HepG2 (cell line): Measurements from ENCODE around the gene RPAP2. TPM values are rescaled to one million over a fixed set of nuclear protein-coding genes. Genes with fewer than 3 reads are reported as not detected.

Source experiments
- CCDC6 ChIP-seq: sonication (generic); formaldehyde crosslinking; IDR thresholded peaks from 2 replicates; pipeline ENCODE4 v1.8.1; 2022; ENCODE audit warnings: mild to moderate bottlenecking, missing genetic modification reagents, moderate library complexity
- DNMT3B ChIP-seq: conservative IDR thresholded peaks from 2 replicates; pipeline ENCODE4 v1.6.1; 2016; ENCODE audit warnings: missing biosample characterization, control low read depth
- ELF1 ChIP-seq: sonication (generic); formaldehyde crosslinking; IDR thresholded peaks from 2 replicates; pipeline ENCODE4 v1.4.0; 2020; ENCODE audit warnings: missing genetic modification reagents
- FOXC1 ChIP-seq: sonication (generic); formaldehyde crosslinking; IDR thresholded peaks from 2 replicates; pipeline ENCODE4 v1.8.0; 2022; ENCODE audit warnings: mild to moderate bottlenecking, missing genetic modification reagents, borderline replicate concordance
- NKX3-1 ChIP-seq: sonication (generic); formaldehyde crosslinking; IDR thresholded peaks from 2 replicates; pipeline ENCODE4 v1.5.0; 2020; ENCODE audit warnings: missing genetic modification reagents
- RNF2 ChIP-seq: fragments of 450-650 bp; conservative IDR thresholded peaks from 2 replicates; pipeline ENCODE4 v1.6.1; 2016; ENCODE audit warnings: low read depth
- SIN3B ChIP-seq: fragments of 150-350 bp; IDR thresholded peaks from 2 replicates; pipeline ENCODE4 v1.6.1; 2014; ENCODE audit warnings: low read length
- TCF7 ChIP-seq: sonication (generic); IDR thresholded peaks from 2 replicates; pipeline ENCODE4 v1.6.1; 2016; ENCODE audit warnings: antibody characterized with exemption, low read depth
- ZBTB7A ChIP-seq: sonication (generic); formaldehyde crosslinking; IDR thresholded peaks from 2 replicates; pipeline ENCODE4 v1.8.0; 2022; ENCODE audit warnings: mild to moderate bottlenecking, missing genetic modification reagents
- ZFP36 ChIP-seq: fragments of 150-350 bp; IDR thresholded peaks from 2 replicates; pipeline ENCODE4 v1.6.1; 2018; ENCODE audit warnings: borderline replicate concordance, low read length, low read depth; ENCODE audit not compliant: partially characterized antibody
- ZKSCAN8 ChIP-seq: IDR thresholded peaks from 2 replicates; pipeline ENCODE4 v1.6.1; 2016; ENCODE audit warnings: borderline replicate concordance, missing genetic modification reagents, missing compliant biosample characterization
- ZNF550 ChIP-seq: sonication (generic); formaldehyde crosslinking; IDR thresholded peaks from 2 replicates; pipeline ENCODE4 v1.4.0; 2020; ENCODE audit warnings: mild to moderate bottlenecking, missing genetic modification reagents, borderline replicate concordance
- ZNF563 ChIP-seq: sonication (generic); formaldehyde crosslinking; IDR thresholded peaks from 2 replicates; pipeline ENCODE4 v1.8.0; 2022; ENCODE audit warnings: mild to moderate bottlenecking, moderate library complexity, missing genetic modification reagents
- ZNF607 ChIP-seq: sonication (generic); formaldehyde crosslinking; IDR thresholded peaks from 2 replicates; pipeline ENCODE4 v1.5.1; 2020; ENCODE audit warnings: missing genetic modification reagents, mild to moderate bottlenecking, borderline replicate concordance
- ZNF749 ChIP-seq: sonication (generic); formaldehyde crosslinking; IDR thresholded peaks from 2 replicates; pipeline ENCODE4 v1.8.0; 2022; ENCODE audit warnings: mild to moderate bottlenecking, missing genetic modification reagents, moderate library complexity, borderline replicate concordance
- ZNF841 ChIP-seq: sonication (generic); formaldehyde crosslinking; IDR thresholded peaks from 2 replicates; pipeline ENCODE4 v1.8.1; 2023; ENCODE audit warnings: missing genetic modification reagents, borderline replicate concordance
- polyA plus RNA-seq, 8 experiments: library from polyadenylated mRNA; depleted of rRNA in 3 of 8; stranded (reverse) in 7 of 8; unstranded in 1 of 8; fragments of >200 nt; fragmentation: Illumina TruSeq in 4 of 8; extraction: Trizol in 4 of 8; gene quantifications; 2 replicates each; pipeline versions ENCODE4 v1.2.1 to v1.2.3, GENCODE V29; 2011 to 2016; ENCODE audit warnings: low read depth in 4 of 8, missing spikeins in 1 of 8, mixed read lengths in 1 of 8; ENCODE audit not compliant: insufficient read depth in 1 of 8
- total RNA-seq, 5 experiments: library from RNA; depleted of rRNA; stranded (reverse); fragments of >200 nt; fragmentation: Illumina TruSeq; extraction: Trizol; gene quantifications; 2 replicates each; pipeline ENCODE4 v1.2.3, GENCODE V29; 2016; ENCODE audit warnings: low read depth in 1 of 5
- TF ChIP-seq, protein P1 (sequence below): sonication (generic); formaldehyde crosslinking; IDR thresholded peaks from 2 replicates; pipeline ENCODE4 v1.5.0; 2020; ENCODE audit warnings: missing genetic modification reagents
- TF ChIP-seq, protein P2 (sequence below): sonication (generic); formaldehyde crosslinking; conservative IDR thresholded peaks from 2 replicates; pipeline ENCODE4 v1.8.0; 2022; ENCODE audit warnings: missing genetic modification reagents
- TF ChIP-seq, protein P3 (sequence below): sonication (generic); formaldehyde crosslinking; IDR thresholded peaks from 2 replicates; pipeline ENCODE4 v1.4.0; 2020; ENCODE audit warnings: mild to moderate bottlenecking, missing genetic modification reagents
- TF ChIP-seq, protein P4 (sequence below): IDR thresholded peaks from 2 replicates; pipeline ENCODE4 v1.6.1; 2016; ENCODE audit warnings: missing biosample characterization, missing genetic modification reagents, low read depth
- TF ChIP-seq, protein P5 (sequence below): IDR thresholded peaks from 2 replicates; pipeline ENCODE4 v1.6.1; 2016; ENCODE audit warnings: missing compliant biosample characterization, missing genetic modification reagents, borderline replicate concordance
- TF ChIP-seq, protein P6 (sequence below): IDR thresholded peaks from 2 replicates; pipeline ENCODE4 v1.6.1; 2016; ENCODE audit warnings: low read depth, control low read depth

RPAP2 gene
- total and polyA plus RNA-seq, 2 of the 13 experiments (the other 11 are each of a cell fraction or from before 2014, with no cell fraction given), result 10.0 to 34.8 TPM

DNA sequence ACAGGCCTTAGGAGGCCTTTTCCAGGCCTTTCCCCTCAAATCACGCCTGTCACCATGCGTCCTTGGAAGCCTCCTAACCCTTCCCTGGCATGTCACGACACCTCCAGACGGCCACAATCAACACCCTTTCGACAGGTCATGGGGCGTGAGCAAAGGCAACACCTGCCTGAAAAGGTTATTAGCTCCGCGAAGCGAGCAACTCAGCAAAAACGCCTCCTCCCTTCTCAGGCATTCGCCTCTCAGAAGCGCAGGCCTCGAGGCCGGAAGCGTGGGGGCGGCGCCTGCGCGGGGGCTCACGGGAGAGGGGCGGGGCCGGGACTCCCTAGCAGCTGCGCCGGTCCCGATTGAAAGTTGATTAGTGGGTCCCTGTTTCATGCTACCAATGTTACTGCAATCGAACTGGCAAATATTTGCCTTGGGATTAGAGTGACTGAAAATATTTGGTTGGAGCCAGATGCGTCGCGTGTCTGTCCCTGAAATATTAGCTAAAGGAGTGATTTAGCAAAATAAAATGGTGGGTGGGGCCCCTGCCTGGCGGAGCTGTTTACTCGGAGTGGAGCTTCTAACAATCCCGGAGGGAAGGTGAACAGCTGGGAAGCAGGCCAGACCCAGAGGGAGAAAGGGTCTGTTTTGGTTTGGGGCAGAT is 143.0 kb downstream of the RPAP2 start (continued):
- TF ChIP-seq ZNF841 (CRISPR knock-in tag), result 0 out of 2 replicates have a peak, but pooled peaks have one; percentile 29
- no peak; the same call in 1 of the 2 replicates for TF ChIP-seq ZKSCAN8 (CRISPR knock-in tag)
- TF ChIP-seq, protein P1, sequence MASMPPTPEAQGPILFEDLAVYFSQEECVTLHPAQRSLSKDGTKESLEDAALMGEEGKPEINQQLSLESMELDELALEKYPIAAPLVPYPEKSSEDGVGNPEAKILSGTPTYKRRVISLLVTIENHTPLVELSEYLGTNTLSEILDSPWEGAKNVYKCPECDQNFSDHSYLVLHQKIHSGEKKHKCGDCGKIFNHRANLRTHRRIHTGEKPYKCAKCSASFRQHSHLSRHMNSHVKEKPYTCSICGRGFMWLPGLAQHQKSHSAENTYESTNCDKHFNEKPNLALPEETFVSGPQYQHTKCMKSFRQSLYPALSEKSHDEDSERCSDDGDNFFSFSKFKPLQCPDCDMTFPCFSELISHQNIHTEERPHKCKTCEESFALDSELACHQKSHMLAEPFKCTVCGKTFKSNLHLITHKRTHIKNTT, result no peak
- peak; percentile 91 for TF ChIP-seq ELF1 (CRISPR knock-in tag)
- TF ChIP-seq, protein P2, sequence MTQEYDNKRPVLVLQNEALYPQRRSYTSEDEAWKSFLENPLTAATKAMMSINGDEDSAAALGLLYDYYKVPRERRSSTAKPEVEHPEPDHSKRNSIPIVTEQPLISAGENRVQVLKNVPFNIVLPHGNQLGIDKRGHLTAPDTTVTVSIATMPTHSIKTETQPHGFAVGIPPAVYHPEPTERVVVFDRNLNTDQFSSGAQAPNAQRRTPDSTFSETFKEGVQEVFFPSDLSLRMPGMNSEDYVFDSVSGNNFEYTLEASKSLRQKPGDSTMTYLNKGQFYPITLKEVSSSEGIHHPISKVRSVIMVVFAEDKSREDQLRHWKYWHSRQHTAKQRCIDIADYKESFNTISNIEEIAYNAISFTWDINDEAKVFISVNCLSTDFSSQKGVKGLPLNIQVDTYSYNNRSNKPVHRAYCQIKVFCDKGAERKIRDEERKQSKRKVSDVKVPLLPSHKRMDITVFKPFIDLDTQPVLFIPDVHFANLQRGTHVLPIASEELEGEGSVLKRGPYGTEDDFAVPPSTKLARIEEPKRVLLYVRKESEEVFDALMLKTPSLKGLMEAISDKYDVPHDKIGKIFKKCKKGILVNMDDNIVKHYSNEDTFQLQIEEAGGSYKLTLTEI (CRISPR knock-in tag), result no peak
- TF ChIP-seq RNF2, result peak; percentile 93
- TF ChIP-seq ZNF749 (CRISPR knock-in tag), result peak; percentile 67; the same call in 1 of the 2 replicates
- TF ChIP-seq, protein P3, sequence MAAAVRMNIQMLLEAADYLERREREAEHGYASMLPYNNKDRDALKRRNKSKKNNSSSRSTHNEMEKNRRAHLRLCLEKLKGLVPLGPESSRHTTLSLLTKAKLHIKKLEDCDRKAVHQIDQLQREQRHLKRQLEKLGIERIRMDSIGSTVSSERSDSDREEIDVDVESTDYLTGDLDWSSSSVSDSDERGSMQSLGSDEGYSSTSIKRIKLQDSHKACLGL, result no peak; the same call in 1 of the 2 replicates
- no peak for TF ChIP-seq SIN3B
- TF ChIP-seq ZBTB7A, result peak; percentile 69; the same call in 1 of the 2 replicates
- peak; percentile 57 for TF ChIP-seq TCF7
- TF ChIP-seq ZNF550 (CRISPR knock-in tag), result no peak
- peak; percentile 62; the same call in 1 of the 2 replicates for TF ChIP-seq ZNF563 (CRISPR knock-in tag)
- no peak for TF ChIP-seq ZFP36
- TF ChIP-seq, protein P4, sequence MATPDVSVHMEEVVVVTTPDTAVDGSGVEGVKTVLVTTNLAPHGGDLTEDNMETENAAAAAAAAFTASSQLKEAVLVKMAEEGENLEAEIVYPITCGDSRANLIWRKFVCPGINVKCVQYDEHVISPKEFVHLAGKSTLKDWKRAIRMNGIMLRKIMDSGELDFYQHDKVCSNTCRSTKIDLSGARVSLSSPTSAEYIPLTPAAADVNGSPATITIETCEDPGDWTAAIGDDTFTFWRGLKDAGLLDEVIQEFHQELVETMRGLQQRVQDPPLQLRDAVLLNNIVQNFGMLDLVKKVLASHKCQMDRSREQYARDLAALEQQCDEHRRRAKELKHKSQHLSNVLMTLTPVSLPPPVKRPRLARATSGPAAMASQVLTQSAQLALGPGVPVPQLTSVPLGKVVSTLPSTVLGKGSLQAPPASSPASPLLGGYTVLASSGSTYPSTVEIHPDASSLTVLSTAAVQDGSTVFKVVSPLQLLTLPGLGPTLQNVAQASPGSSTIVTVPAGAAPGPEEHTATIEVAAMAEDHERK (CRISPR knock-in tag), result no peak
- TF ChIP-seq NKX3-1 (CRISPR knock-in tag), result peak; percentile 91
- peak; percentile 58; the same call in 1 of the 2 replicates for TF ChIP-seq CCDC6
- TF ChIP-seq, protein P5, sequence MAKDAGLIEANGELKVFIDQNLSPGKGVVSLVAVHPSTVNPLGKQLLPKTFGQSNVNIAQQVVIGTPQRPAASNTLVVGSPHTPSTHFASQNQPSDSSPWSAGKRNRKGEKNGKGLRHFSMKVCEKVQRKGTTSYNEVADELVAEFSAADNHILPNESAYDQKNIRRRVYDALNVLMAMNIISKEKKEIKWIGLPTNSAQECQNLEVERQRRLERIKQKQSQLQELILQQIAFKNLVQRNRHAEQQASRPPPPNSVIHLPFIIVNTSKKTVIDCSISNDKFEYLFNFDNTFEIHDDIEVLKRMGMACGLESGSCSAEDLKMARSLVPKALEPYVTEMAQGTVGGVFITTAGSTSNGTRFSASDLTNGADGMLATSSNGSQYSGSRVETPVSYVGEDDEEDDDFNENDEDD (CRISPR knock-in tag), result no peak
- peak; percentile 71; the same call in 1 of the 2 replicates for TF ChIP-seq FOXC1
- TF ChIP-seq, protein P6, sequence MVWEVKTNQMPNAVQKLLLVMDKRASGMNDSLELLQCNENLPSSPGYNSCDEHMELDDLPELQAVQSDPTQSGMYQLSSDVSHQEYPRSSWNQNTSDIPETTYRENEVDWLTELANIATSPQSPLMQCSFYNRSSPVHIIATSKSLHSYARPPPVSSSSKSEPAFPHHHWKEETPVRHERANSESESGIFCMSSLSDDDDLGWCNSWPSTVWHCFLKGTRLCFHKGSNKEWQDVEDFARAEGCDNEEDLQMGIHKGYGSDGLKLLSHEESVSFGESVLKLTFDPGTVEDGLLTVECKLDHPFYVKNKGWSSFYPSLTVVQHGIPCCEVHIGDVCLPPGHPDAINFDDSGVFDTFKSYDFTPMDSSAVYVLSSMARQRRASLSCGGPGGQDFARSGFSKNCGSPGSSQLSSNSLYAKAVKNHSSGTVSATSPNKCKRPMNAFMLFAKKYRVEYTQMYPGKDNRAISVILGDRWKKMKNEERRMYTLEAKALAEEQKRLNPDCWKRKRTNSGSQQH (CRISPR knock-in tag), result peak; percentile 65; the same call in 1 of the 2 replicates
- no peak; the same call in 1 of the 2 replicates for TF ChIP-seq ZNF607 (CRISPR knock-in tag)
- no peak; the same call in 1 of the 2 replicates for TF ChIP-seq DNMT3B (CRISPR knock-in tag)
